Gastrocnemius medialis (tissue), 4 donors: ENCODE results near the gene ERCC6. TPM values are rescaled to one million over a fixed set of nuclear protein-coding genes. Genes with fewer than 3 reads are reported as not detected.

Experiments
- ATAC-seq, 2 donors: fragments of 150-250 bp; one replicate each; pipeline ENCODE4 v1.9.1; 2016
- DNase-seq, 2 donors: peaks; one replicate each; pipeline ENCODE4 v3.0.0-alpha.2; 2019
- H3K27ac ChIP-seq, 4 donors: fragments of 200-600 bp; sonication (generic); 1 replicate in 1 of 4; 2 replicates in 3 of 4; pipeline ENCODE4 v1.5.1; 2016 to 2018; ENCODE audit warnings: mild to moderate bottlenecking in 2 of 4, moderate library complexity in 1 of 4
- H3K27me3 ChIP-seq, 3 donors: fragments of 200-600 bp; sonication (generic) in 2 of 3; 1 replicate in 1 of 3; 2 replicates in 2 of 3; pipeline versions ENCODE4 v1.5.1 to v1.6.0; 2016 to 2019; ENCODE audit warnings: mild to moderate bottlenecking in 1 of 3, moderate library complexity in 1 of 3
- H3K36me3 ChIP-seq, 2 donors: fragments of 200-600 bp; sonication (generic) in 1 of 2; one replicate each; pipeline ENCODE4 v1.5.1; 2017 to 2018
- H3K4me1 ChIP-seq, 2 donors: fragments of 200-600 bp; sonication (generic) in 1 of 2; one replicate each; pipeline ENCODE4 v1.5.1; 2016 to 2017; ENCODE audit warnings: mild to moderate bottlenecking in 2 of 2
- H3K4me3 ChIP-seq, 4 donors: fragments of 200-600 bp; sonication (generic) in 3 of 4; 1 replicate in 1 of 4; 2 replicates in 3 of 4; pipeline ENCODE4 v1.5.1; 2016 to 2019; ENCODE audit warnings: mild to moderate bottlenecking in 2 of 4
- H3K9me3 ChIP-seq, 3 donors: fragments of 200-600 bp; sonication (generic) in 2 of 3; 1 replicate in 1 of 3; 2 replicates in 2 of 3; pipeline ENCODE4 v1.5.1; 2016 to 2019
- CTCF ChIP-seq, 5 experiments: fragments of 450-650 bp in 3 of 5; fragments of 200-600 bp in 2 of 5; sonication (generic) in 2 of 5; IDR thresholded peaks in 4 of 5; conservative IDR thresholded peaks in 1 of 5; 1 replicate in 4 of 5; 2 replicates in 1 of 5; pipeline ENCODE4 v1.5.1; 2016 to 2019; ENCODE audit warnings: antibody characterized with exemption in 5 of 5, mild to moderate bottlenecking in 3 of 5, moderate library complexity in 3 of 5
- POLR2A ChIP-seq, 2 donors: fragments of 450-650 bp; IDR thresholded peaks; one replicate each; pipeline ENCODE4 v1.6.1; 2017; ENCODE audit warnings: antibody characterized with exemption in 2 of 2, mild to moderate bottlenecking in 2 of 2, moderate library complexity in 2 of 2
- in situ Hi-C, 4 donors: fragments of 200-750 bp; cut with MboI; loops; one replicate each; pipeline versions ENCODE4 v1.15.0 to v1.8.0; 2017; ENCODE audit warnings: low sequenced_read_pairs in 4 of 4
- intact Hi-C: fragments of 100-400 bp; cut with DNase I; formaldehyde crosslinking; loops from one replicate; pipeline ENCODE4 v1.15.1; 2023; ENCODE audit warnings: low total_unique reads
- total RNA-seq, 4 donors: library from RNA; depleted of rRNA; stranded (reverse); fragments of >200 nt; gene quantifications; one replicate each; pipeline versions ENCODE4 v1.1.0 to v1.2.3, GENCODE V29; 2016

The ERCC6 gene
- total RNA-seq, 4 donors from 2014 or later = 8.7 to 16.7 (median 10.5) TPM

GRCh38 chr10:49499305-49499851 lies 39.5 kb downstream of the ERCC6 start:
- in situ Hi-C loops (no loop called here), intact Hi-C loops (no loop called here)
- Histone ChIP-seq H3K27ac (no peak overlapping the region), H3K4me1 (peaks cover 9 to 12% of the 10 kb centered on the region in 2 donors), H3K27me3 (no peaks in the 10 kb centered on the region), H3K36me3 (no peaks in the 10 kb centered on the region), H3K9me3 (no peaks in the 10 kb centered on the region), H3K4me3 (no peak overlapping the region)
- DNase-seq (no peak), ATAC-seq (no peak)
- TF ChIP-seq POLR2A (IDR thresholded peaks at IDR 0.05) = no peak
- TF ChIP-seq CTCF (IDR thresholded peaks at IDR 0.05 in 4 of 5, conservative IDR thresholded peaks at IDR 0.05 in 1 of 5) = no peak

- TF ChIP-seq CTCF (IDR thresholded peaks at IDR 0.05 in 4 of 5, conservative IDR thresholded peaks at IDR 0.05 in 1 of 5) (no peak), POLR2A (IDR thresholded peaks at IDR 0.05) (no peak)
Measured at GRCh38 chr10:49498425-49498824, 40.5 kb downstream of the ERCC6 start.

GRCh38 chr10:49497358-49497757 lies 41.6 kb downstream of the ERCC6 start:
- in situ Hi-C loops = no loop called here
- no peak overlapping the region for H3K4me3 ChIP-seq
- TF ChIP-seq POLR2A (IDR thresholded peaks at IDR 0.05) = no peak
- no peak for TF ChIP-seq CTCF (IDR thresholded peaks at IDR 0.05 in 4 of 5, conservative IDR thresholded peaks at IDR 0.05 in 1 of 5)

More at GRCh38 chr10:49498425-49498824, 40.5 kb downstream of the ERCC6 start:
- Histone ChIP-seq H3K36me3 (no peaks in the 10 kb centered on the region), H3K4me1 (peaks cover 9 to 12% of the 10 kb centered on the region in 2 donors), H3K27me3 (no peaks in the 10 kb centered on the region), H3K4me3 (no peak overlapping the region), H3K9me3 (no peaks in the 10 kb centered on the region), H3K27ac (no peak overlapping the region)
- intact Hi-C loops = no loop called here
- ATAC-seq (no peak), DNase-seq (no peak)
- in situ Hi-C loops = no loop called here

GRCh38 chr10:49488056-49488717 lies 50.7 kb downstream of the ERCC6 start:
- no peaks in the 10 kb centered on the region for H3K9me3 ChIP-seq
- no peak for ATAC-seq
- DNase-seq = no peak
- H3K27me3 ChIP-seq = no peaks in the 10 kb centered on the region
- H3K4me1 ChIP-seq = peaks cover 0 to 3% of the 10 kb centered on the region in 2 donors
- in situ Hi-C loops (no loop called here), intact Hi-C loops (no loop called here)
- no peak overlapping the region for H3K27ac ChIP-seq
- H3K4me3 ChIP-seq = no peak overlapping the region
- H3K36me3 ChIP-seq = peaks cover 0 to under 1% of the 10 kb centered on the region in 2 donors
- TF ChIP-seq POLR2A (IDR thresholded peaks at IDR 0.05) = no peak
- no peak for TF ChIP-seq CTCF (IDR thresholded peaks at IDR 0.05 in 4 of 5, conservative IDR thresholded peaks at IDR 0.05 in 1 of 5)

More at GRCh38 chr10:49497358-49497757, 41.6 kb downstream of the ERCC6 start:
- Histone ChIP-seq H3K4me1 (peaks cover 3 to 10% of the 10 kb centered on the region in 2 donors), H3K36me3 (no peaks in the 10 kb centered on the region), H3K27me3 (no peaks in the 10 kb centered on the region), H3K27ac (no peak overlapping the region), H3K9me3 (no peaks in the 10 kb centered on the region)
- no peak for DNase-seq
- no peak for ATAC-seq
- intact Hi-C loops = no loop called here
